ENCODE measurements around the gene CDKN1C.

DNA sequence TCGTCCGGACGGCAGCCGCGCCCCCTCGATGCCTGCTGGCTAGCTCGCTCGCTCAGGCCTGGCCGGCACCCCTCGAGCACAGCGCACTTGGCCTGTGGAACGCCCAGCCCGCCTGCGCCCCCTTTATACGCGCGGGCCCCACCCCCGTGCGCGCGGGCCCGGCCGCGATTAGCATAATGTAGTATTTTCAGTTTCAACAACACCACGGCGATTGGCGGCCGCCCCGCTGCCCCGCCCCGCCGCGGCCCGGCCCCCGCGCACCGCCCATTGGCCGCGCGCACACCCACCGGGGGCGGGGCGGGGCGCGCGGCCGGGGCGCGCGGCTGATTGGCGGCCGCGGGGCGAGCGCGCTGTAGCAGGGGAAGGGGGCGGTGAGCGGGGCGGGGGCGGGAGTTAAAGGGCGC is at the start of gene CDKN1C:
- TF ChIP-seq EZH2 (IDR thresholded peaks at IDR 0.05; ENCODE audit: borderline replicate concordance, insufficient read depth, low read length, poor library complexity, severe bottlenecking) (no peak), EP300 (conservative IDR thresholded peaks at IDR 0.05; ENCODE audit: poor library complexity, severe bottlenecking) (no peak), MXI1 (conservative IDR thresholded peaks at IDR 0.05; ENCODE audit: poor library complexity, severe bottlenecking) (no peak), TAF1 (IDR thresholded peaks at IDR 0.05; ENCODE audit: low read depth) (no peak)
- TF ChIP-seq, protein P1, sequence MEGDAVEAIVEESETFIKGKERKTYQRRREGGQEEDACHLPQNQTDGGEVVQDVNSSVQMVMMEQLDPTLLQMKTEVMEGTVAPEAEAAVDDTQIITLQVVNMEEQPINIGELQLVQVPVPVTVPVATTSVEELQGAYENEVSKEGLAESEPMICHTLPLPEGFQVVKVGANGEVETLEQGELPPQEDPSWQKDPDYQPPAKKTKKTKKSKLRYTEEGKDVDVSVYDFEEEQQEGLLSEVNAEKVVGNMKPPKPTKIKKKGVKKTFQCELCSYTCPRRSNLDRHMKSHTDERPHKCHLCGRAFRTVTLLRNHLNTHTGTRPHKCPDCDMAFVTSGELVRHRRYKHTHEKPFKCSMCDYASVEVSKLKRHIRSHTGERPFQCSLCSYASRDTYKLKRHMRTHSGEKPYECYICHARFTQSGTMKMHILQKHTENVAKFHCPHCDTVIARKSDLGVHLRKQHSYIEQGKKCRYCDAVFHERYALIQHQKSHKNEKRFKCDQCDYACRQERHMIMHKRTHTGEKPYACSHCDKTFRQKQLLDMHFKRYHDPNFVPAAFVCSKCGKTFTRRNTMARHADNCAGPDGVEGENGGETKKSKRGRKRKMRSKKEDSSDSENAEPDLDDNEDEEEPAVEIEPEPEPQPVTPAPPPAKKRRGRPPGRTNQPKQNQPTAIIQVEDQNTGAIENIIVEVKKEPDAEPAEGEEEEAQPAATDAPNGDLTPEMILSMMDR (IDR thresholded peaks at IDR 0.05; ENCODE audit: poor library complexity, severe bottlenecking), result no peak
- TF ChIP-seq, protein P2, sequence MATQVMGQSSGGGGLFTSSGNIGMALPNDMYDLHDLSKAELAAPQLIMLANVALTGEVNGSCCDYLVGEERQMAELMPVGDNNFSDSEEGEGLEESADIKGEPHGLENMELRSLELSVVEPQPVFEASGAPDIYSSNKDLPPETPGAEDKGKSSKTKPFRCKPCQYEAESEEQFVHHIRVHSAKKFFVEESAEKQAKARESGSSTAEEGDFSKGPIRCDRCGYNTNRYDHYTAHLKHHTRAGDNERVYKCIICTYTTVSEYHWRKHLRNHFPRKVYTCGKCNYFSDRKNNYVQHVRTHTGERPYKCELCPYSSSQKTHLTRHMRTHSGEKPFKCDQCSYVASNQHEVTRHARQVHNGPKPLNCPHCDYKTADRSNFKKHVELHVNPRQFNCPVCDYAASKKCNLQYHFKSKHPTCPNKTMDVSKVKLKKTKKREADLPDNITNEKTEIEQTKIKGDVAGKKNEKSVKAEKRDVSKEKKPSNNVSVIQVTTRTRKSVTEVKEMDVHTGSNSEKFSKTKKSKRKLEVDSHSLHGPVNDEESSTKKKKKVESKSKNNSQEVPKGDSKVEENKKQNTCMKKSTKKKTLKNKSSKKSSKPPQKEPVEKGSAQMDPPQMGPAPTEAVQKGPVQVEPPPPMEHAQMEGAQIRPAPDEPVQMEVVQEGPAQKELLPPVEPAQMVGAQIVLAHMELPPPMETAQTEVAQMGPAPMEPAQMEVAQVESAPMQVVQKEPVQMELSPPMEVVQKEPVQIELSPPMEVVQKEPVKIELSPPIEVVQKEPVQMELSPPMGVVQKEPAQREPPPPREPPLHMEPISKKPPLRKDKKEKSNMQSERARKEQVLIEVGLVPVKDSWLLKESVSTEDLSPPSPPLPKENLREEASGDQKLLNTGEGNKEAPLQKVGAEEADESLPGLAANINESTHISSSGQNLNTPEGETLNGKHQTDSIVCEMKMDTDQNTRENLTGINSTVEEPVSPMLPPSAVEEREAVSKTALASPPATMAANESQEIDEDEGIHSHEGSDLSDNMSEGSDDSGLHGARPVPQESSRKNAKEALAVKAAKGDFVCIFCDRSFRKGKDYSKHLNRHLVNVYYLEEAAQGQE (IDR thresholded peaks at IDR 0.05; ENCODE audit: borderline replicate concordance), result peak; percentile 53

Data from neural cell (in vitro differentiated cells).